AML-193 (cell line): ENCODE measurements around the gene RYK.
"Not testable (repeated sequence)": the region's sequence is repeated elsewhere in the genome, so short reads cannot be mapped to it uniquely, and the experiment has no call there.

Experiments used
- DNase-seq, 2 experiments: peaks; one replicate each; lab custom pipeline; 2025; lab: John Stamatoyannopoulos, UW

RYK gene

DNA sequence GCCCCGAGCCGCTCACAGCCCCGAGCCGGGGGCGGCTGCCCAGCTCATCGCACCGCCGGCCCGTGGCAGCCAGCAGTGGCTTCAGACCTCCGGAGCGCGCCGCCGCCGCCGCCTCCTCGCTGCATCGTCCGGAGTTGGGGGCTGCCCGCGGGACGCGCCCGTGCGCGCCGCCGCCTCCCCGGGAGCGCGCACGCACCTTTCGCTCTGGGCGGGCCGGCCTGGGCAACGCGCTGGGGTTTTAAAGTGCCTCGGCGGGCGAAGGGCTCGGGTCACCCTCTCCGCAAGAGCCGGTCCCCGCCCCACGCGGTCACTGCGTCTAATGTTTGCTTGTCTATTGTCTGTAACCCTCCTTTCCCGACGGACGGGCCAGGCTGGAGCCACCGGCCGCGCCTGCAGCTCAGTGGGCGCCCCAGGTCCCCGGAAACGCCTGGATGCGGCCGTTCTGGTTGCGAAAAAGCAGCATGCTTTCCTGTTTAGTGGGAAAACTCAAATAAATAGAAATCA lies at the start of gene RYK:
RYK (minus strand) TSS at position 143 of the 504 bp plus-strand sequence. CDS start 205 bp downstream, outside the sequence.
- peak; percentile 70 to 86 for DNase-seq

DNA sequence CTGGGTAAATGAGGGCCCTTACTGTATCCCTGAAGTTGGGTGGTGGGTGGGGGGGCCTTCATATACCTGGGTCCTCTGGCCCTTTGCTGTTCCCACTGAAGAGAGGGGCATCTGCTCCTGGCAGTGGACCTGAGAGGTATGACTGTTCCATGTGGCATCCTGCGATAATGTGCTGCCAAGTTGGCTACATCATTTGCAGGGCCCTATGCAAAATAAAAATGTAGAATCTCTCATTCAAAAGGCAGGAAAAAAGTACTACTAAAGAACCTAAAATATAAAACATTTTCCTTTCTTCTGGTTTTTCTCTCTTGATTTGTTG lies 49.2 kb upstream of the RYK start:
- no peak for DNase-seq

DNA sequence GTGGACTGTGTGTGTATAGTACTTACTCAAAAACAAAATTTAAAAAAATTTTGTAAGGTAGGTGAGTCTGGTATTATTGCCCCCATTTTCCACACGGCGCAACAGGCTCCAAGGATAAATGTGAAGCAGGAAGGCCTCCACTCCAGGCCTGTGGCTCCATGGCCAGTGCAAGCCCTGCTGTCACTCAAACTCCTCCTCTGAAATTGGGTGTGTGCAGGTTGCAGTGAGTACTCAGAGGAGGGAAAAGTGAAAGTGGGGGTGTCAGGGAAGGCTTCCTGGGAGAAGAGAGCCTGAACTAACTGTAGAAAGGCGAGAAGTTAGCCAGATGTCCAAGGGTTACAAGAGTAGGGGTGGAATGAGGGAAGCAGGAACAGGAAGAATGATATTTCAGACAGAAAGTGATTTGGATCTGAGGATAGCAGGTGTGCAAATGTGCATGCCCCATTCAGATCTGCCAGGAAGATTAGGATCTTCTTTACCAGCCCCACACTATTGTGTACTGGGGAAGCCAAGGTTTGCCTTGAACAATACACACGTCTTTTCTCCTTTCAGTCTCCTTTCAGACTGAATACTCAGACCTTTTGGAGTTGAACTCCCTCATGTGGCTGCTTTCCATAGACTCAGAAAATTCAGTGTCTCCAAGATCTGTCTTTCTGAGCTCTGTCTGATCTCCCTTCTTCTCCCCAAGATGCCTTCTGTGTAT lies 48.7 kb upstream of the RYK start:
- peak; percentile 22 to 23 for DNase-seq

DNA sequence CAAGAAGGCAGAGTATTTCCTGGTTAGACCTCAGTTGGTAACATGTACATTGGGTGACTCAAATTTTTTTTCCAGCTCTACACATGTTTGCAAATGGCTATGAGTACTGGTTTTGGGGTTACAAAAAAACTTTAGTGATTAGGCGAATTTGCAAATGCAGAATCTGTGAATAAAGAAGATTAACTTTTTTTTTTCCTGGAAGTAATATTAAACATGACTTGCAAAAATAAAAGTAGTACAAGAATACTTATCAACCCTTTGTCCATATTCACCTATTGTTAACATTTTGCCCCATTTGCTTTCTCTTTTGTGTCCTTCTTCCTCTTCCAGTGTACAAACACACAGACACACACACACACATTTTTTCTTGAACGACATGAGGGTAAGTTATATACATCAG lies 47.6 kb upstream of the RYK start:
- no peak for DNase-seq

DNA sequence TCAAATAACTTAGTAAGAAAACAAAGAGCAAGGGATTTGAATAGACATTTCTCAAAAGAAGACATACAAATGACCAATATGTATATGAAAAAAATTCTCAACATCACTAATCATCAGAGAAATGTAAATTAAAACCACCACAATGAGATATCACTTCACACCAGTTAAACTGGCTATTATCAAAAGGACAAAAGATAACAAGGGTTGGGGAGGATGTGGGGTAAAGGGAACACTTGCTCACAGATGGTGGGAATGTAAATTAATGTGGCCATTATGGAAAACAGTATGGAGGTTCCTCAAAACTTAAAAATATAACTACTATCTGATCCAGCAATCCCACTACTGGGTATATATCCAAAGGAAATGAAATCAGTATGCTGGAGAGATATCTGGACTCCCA lies 46.0 kb upstream of the RYK start:
- no peak for DNase-seq

DNA sequence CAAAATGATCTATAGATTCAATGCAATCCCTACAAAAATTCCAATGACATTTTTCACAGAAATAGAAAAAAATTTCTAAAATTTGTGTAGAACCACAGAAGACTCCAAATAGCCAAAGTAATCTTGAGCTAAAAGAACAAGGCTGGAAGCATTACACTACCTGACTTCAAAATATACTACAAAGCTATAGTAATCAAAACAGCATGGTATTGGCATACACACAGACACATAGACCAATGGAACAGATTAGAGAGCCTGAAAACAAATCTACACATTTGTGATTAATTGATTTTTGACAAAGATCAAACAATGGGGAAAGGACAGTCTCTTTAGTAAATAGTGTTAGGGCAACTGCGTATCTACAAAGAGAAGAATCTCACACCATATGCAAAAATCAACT lies 45.3 kb upstream of the RYK start:
- DNase-seq, result no peak

DNA sequence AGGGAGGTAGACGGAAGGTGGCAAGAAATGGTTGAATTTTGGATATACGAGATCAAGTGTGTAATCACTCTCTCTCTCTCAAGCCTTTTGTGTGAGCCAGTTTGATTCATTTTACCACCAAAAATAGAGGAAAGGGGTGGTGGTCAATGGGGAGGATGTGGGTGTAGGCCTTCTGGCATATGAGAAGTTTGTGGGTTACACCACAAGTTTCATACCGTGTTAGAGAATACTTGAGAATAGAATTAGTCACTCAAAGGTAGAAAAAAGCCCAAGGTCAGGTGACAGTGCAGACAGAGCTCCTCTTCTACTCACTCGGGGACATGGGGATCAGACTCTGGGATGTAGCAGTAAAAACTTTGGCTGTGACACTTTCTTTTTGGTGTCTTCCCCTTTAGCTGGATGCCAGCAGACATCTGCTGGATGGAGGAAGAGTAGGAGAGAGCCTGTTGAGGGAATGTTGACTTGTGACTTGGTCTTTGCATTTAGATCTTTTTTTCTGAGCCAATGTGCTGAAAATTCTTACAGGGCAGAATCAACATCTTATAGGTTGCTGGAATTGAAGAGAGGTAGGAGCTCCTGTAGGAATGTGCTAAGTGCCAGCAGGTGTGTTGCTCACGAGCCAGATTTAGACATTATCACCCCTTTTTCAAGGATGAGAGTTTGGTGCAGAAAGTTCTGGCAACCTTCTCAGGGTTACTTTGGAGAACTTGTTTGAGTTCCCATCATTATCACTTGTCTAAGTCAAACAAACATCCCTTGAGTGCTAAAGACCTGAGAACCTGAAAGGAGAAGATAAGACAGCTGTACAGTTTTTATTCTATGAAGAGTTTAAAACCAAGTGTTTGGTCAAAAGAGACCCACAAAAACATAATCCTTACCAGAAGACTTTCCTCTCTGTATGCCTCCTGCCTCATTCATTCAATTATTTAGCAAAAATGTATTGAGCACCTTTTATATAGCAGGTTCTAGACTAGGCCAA lies 43.9 kb upstream of the RYK start:
- no peak for DNase-seq

DNA sequence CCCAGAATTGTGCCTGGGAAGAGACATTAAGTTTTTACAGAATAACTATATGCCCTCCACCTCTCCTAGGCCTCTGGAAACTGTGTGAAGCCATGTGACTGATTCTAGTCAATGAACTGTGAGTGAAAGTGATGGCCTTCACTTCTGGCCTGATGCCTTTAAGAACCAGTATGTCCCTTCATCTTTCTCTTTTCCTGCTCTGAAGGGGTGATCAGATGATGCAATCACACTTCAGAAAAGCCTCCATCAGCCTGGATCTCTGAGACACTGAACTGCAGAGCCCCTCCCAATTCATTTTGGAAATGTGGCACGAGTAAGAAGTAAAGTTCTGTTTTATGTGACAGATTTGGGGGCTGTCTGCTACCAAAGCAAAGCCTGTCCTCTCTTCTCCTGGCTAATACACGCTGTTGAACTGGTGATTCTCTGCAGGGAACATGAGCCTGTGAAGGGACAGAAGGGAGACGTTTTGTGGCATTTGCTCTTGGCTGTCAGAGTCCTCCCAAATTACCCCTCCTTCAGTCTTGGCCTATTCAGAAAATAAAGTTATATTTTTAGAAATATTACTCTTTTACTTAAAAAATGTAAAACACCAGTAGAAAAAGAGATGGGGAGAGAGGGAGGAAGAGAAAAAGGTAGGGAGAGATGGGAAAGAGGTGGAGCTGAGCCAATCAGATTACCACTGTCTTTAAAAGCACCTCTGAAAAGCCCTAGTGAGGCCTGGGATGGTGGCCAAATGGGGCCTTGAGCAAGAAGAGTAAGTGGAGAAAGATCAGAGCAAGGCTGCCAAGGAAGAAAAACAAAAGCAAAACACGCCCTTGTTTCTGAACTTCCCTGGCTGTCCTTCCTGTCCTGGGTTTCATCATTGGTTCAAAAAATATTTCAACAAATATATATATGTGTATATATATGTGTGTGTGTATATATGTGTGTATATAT lies 40.9 kb upstream of the RYK start:
- peak in 1 of 2 experiments; percentile 17 for DNase-seq

DNA sequence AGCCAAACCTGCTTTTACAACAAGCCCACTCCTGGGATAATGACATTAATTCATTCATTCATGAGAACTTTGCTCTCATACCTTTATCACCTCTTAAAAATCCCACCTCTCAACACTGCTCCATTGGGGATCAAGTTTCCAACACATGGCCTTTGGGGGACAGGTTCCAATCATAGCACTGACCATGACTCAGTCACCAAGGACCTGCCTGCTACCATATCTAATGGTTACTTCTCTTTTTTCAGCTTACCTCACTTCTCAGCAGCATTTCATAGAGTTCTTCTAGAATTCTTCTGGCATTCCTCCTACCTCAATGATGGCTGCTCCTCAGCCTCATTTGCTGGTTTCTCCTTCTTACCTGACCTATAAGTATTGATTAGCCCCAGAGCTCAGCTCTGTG lies 36.9 kb upstream of the RYK start:
- no peak for DNase-seq

DNA sequence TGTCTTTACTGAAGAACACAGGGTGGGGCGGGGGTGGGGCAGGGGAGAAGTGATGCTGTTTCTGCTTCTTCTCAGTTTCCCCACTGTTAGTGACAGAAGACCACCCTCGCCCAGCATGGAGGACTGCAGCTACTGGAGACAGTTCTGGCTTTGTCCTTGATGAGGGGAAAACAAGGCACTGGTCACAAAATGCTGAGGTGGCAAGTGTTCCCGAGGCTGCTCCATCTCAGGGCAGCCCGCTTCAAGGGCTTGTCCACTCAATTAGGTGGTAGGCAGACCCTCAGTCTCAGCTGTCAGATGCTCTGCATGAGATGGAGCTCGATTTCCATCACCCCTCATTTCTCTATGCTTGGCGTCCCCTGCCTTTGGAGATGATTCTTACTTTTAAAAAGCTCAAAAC lies 33.8 kb upstream of the RYK start:
- DNase-seq, result no peak

DNA sequence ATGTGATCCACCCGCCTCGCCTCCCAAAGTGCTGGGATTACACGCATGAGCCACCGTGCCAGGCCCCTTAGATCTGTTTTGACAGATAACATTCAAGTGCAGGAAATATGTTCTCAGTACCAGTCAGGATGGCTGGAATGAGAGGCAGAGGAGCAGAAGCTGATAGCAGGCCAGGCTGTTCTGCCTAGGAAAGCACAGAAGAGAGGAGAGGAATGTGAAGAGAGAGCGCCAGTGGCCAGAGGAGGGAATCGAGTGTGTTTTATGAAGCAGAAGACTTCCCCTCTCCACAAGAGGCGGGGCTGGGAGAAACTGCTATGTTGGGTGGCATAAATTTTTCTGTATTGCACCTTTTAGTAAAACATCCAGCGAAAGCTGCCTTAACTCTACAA lies 32.0 kb upstream of the RYK start:
- no peak for DNase-seq

DNA sequence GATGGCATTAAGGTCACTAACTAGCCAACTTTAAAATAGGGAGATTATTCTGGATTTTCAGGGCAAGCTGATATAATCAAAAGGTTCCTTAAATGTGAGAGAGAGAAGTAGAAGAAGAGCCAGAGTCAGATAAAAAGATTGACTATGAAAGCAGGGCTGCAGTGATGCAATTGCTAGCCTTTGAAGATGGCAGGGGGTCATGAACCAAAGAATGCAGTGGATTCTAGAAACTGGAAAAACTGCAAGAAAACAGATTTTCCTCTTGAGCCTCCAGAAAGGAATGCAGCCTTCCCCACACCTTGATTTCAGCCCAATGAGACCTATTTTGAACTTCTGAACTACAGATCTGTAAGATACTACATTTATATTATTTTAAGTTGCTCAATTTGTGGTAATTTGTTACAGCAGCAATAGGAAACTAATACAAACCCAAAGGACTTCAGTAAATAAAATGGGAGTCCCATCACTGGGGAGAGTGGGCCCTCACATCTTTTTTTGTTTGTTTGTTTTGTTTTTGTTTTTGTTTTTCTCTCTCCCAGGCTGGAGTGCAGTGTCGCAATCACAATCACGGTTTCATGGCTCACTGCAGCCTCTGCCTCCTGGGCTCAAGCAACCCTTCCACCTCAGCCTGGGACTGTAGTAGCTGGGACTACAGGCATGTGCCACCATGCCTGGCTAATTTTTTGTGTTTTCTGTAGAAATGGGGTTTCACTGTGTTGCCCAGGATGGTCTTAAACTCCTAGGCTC lies 31.4 kb upstream of the RYK start:
- DNase-seq, result no peak

DNA sequence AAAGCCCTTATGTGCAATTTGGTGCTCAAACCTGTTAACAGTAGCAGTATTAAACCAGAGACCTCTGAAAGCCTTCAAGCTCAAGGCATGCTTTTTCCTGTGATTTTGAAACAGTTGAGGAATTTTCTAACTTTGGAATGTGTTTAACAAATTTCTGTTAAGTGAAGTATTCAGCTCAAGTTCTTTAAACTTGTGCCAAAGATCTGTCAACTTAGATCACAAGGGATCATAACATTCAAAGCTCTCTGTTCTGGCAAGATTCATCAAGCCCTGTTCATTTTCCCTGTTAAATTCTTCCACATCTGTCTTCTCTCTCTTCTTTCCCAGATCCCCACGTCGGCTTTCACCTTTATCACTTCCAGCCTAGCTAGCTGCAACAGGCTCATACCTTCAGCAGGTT lies 28.8 kb upstream of the RYK start:
- no peak for DNase-seq

DNA sequence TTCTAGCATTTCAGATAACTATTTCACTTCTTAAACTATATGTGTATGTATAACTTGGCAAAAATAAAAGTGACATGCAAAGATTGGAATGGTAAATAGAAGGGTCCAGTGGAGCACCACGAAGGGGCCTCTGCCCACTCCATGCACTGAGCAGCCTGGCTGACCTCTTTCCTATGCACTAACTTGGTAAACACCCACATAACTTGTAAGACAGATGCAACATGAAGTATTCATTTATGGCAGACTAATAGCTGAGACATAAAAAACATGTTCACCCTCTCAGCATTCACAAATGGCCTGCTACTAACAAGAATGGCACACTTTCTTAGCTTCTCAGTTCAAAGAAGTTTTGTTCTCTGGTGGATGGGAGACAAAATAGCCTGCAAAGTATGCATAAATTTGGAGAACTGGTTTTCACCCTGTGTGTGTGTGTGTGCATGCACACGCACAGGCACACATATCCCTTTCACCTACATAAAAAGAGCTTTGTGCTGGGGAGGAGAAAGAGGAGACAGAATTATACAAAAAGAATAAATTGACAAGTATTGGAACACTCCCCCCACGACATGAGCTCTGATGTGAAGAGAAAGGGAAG lies 26.5 kb upstream of the RYK start:
- DNase-seq, result no peak

DNA sequence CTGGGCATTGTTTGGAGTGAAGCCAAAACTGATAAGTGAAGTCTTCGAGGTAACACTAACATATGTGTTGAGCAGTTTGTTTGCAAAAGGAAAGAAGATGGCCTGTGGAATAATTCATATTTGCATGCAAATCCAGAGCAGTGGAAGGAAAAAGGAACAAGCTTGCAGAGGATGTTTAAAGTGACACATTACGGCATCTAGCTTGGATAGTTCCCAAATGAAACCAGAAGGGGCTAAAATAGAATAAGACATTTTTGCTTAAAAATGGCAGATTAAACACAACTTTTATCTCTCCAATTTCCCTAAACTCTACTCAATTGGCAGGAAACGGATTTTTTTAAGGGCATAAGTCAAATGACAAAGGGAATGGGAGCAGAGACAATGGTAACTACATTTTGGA lies 25.4 kb upstream of the RYK start:
- DNase-seq, result no peak

DNA sequence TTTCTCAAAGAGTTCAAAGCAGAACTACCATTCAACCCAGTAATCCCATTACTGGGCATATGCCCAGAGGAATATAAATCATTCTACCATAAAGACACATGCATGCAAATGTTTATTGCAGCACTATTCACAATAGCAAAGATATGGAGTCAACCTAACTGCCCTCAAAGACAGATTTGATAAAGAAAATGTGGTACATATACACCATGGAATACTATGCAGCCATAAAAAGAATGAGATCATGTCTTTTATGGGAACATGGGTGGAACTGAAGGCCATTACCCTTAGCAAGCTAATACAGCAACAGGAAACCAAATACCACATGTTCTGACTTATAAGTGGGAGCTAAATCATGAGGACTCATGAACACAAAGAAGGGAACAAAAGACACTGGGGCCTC lies 24.5 kb upstream of the RYK start:
- DNase-seq, result not testable (repeated sequence)

DNA sequence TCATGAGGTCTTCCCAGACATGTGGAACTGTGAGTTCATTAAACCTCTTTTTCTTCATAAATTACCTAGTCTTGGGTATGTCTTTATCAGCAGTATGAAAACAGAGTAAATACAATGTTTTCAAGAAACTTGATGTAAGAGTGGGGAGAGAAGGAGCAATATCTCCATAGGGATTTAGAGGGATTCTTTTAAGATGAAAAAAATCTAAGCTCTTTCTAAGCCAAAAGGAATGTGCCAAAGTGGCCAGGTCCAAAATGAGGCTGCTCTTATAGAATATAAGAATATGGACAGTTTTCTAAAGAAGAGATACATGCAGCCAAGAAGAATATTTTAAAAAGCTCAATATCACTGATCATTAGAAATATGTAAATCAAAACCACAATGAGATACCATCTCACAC lies 23.9 kb upstream of the RYK start:
- no peak for DNase-seq

DNA sequence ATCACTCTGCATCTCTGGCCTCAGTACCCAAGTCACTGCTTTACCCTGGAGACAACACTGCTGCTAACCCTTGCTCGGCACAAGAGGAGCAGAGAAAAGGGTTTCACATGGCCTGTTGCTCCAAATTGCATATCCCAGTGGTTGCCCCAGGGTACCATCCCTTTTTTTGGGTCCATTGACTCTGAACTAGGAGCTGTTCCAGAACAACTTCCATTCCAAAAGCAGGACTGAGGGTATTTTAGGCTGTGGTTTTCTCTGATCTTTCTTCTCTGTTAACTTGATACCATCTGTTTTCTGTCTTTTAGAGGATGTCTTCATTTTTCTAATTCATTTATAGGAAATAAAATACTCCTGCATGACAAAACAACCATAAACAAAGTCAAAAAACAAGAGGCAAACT lies 17.3 kb upstream of the RYK start:
- no peak for DNase-seq

DNA sequence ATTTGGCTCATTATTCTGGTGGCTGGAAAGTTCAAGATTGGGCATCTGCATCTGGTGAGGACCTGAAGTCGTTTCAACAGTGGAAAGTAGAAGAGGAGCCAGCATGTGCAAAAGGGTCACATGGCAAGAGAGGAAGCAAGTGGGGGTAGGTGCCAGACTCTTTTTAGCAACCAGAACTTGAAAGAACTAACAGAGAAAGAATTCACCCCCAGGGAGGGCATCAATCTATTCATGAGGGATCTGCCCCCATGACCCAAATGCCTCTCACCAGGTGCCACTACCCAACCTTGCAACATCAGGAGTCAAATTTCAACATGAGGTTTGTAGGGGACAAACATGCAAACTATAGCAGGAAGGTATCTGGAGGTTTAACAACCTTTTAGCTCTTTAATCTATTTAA lies 10.3 kb upstream of the RYK start:
- no peak for DNase-seq

DNA sequence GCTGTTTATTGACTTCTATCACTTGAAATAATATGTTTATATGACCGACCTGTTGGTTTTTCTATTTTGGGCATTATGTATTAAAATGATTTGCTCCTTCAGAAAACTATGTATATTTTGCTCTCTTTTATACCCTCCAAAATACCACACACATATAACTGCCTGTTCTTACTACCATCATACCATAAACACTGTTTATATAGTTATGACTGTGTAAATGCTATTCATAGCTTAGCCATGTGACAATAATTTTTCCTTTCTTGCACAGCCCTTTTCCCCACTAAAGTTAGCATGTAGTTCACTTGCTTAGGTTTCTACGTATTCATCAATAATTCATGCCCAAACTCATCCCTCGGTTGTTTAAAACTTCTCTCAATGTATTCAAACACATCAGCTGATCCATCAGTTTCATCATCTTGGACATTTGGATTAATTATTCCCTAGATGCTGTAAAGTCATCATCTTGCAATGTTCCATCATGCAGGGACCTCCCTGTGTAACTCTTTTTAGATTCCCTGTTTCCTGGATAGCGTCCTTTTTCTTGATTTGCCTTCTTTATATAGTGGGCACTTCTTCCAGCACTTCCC lies 8.2 kb upstream of the RYK start:
- no peak for DNase-seq

DNA sequence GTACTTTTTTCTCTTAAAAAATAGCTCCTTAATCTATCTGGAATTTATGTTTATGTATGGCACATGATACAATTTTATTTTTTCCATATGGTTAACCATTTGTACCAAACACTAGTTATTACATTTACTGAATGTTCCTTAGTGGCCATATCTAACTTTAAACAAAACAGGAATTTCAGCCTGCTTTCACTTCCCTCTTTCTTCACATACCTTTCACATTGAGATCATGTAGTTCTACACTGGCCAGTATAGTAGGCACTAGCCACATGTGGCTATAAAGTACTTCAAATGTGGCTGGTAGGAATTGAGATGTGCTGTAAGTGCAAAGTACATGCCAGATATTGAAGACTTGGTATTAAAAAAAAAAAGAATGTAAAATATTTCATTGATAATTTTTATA lies 4.7 kb upstream of the RYK start:
- no peak for DNase-seq
